ENCODE data around the gene TMEM120A.

The TMEM120A gene

DNA sequence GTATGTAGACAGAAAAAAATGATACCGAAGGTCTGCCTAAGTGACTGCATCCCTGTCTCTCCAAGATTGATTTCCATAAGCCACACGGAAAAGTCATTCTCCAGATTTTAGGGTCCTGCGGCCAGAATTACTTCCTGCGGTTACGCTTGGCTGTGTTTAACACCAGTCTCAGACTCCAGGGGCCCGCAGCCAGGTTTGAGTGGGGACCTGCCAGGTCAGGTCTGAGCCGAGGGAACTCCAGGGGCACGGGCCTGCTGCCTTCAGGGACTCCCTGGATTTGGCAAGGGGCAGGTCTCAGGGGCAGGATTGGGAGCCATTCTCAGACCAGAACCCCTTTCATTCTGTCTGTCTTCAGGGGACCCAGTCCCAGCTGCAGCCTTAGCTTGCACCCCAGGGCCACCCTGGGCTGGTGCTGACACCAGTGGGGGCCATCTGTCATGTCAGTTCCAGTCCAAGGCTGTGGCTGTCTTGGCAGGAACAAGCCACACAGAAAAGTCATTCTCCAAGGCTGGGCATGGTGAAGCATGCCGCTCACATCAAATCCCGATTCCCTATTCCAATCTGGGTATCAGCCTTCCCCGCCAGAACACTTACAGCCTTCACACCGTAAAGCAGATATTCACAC lies 39.0 kb downstream of the TMEM120A start:
- TF ChIP-seq EZH2 (optimal IDR thresholded peaks at IDR 0.05; ENCODE audit: low read depth, low read length) (no peak), CTCF (IDR thresholded peaks at IDR 0.05; ENCODE audit: low read length) (no peak), EZH2phosphoT487 (IDR thresholded peaks at IDR 0.05; ENCODE audit: low read length) (no peak)
- Histone ChIP-seq H3K27me3 (replicated peaks; ENCODE audit: insufficient read depth, low read length) (no peaks in the 10 kb centered on the region), H3K9ac (ENCODE audit: low read length) (no peak overlapping the region), H3K4me1 (ENCODE audit: low read length) (no peaks in the 10 kb centered on the region), H3K9me2 (replicated peaks; ENCODE audit: insufficient read depth, low read length) (no peaks in the 10 kb centered on the region), H3K4me2 (ENCODE audit: low read depth, low read length) (no peak overlapping the region), H3K27ac (ENCODE audit: low read length) (no peak overlapping the region), H3K9me3 (replicated peaks; ENCODE audit: insufficient read depth, low read length) (no peaks in the 10 kb centered on the region), H3K79me2 (ENCODE audit: low read length) (no peaks in the 10 kb centered on the region), H2AFZ (ENCODE audit: low read length) (no peak overlapping the region), H3F3A (ENCODE audit: insufficient read depth, low read length) (no peaks in the 10 kb centered on the region), H3K4me3 (ENCODE audit: low read length) (no peak overlapping the region), H3K36me3 (replicated peaks; ENCODE audit: insufficient read depth, low read length) (no peaks in the 10 kb centered on the region), H4K20me1 (ENCODE audit: insufficient read depth, low read length) (no peaks in the 10 kb centered on the region)
- DNase-seq, result no peak

DNA sequence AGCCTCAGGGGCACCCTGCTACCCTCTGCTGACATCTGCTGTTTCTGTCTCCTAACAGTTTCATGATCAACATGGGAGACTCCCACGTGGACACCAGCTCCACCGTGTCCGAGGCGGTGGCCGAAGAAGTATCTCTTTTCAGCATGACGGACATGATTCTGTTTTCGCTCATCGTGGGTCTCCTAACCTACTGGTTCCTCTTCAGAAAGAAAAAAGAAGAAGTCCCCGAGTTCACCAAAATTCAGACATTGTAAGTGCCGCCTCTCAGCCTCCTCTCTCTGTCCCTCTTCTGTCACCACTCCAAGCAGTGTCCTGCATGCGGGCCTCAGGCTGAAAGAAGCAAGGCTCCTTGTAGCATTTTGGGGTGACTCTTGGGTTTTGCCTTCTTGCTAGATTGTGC lies 40.5 kb downstream of the TMEM120A start:
- no peaks in the 10 kb centered on the region for H3K36me3 ChIP-seq (replicated peaks; ENCODE audit: insufficient read depth, low read length)
- no peak overlapping the region for H2AFZ ChIP-seq (ENCODE audit: low read length)
- no peaks in the 10 kb centered on the region for H3K79me2 ChIP-seq (ENCODE audit: low read length)
- TF ChIP-seq EZH2 (optimal IDR thresholded peaks at IDR 0.05; ENCODE audit: low read depth, low read length) (no peak), CTCF (IDR thresholded peaks at IDR 0.05; ENCODE audit: low read length) (no peak)
- H3K4me2 ChIP-seq (ENCODE audit: low read depth, low read length), result no peak overlapping the region
- H4K20me1 ChIP-seq (ENCODE audit: insufficient read depth, low read length), result no peaks in the 10 kb centered on the region
- no peaks in the 10 kb centered on the region for H3K9me2 ChIP-seq (replicated peaks; ENCODE audit: insufficient read depth, low read length)
- H3F3A ChIP-seq (ENCODE audit: insufficient read depth, low read length), result no peaks in the 10 kb centered on the region
- no peak overlapping the region for H3K27ac ChIP-seq (ENCODE audit: low read length)
- no peak overlapping the region for H3K4me3 ChIP-seq (ENCODE audit: low read length)
- no peaks in the 10 kb centered on the region for H3K4me1 ChIP-seq (ENCODE audit: low read length)
- H3K27me3 ChIP-seq (replicated peaks; ENCODE audit: insufficient read depth, low read length), result no peaks in the 10 kb centered on the region
- H3K9ac ChIP-seq (ENCODE audit: low read length), result no peak overlapping the region
- no peaks in the 10 kb centered on the region for H3K9me3 ChIP-seq (replicated peaks; ENCODE audit: insufficient read depth, low read length)
- DNase-seq, result no peak

DNA sequence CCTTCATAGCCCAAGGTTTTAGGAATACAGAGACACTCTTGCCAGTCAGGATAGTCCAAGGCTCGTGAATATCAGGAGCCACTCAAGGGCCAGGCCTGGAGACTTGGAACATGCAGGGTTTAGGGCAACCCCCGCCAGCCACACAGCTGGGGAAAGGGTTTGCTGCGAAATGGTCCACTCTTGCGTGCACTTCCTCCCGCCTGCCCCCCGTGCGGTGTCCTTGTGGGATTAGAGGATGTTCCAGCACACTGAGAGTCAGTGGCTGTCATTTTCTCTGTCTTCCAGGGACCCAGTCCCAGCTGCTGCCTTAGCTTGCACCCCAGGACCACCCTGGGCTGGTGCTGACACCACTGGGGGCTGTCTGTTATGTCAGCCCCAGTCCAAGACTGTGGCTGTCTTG lies 41.0 kb downstream of the TMEM120A start:
- Histone ChIP-seq H3K27ac (ENCODE audit: low read length) (no peak overlapping the region), H3K27me3 (replicated peaks; ENCODE audit: insufficient read depth, low read length) (no peaks in the 10 kb centered on the region), H3K79me2 (ENCODE audit: low read length) (0 out of 2 replicates have a peak, but pooled peaks cover 4% of the 10 kb centered on the region), H2AFZ (ENCODE audit: low read length) (no peak overlapping the region), H3K36me3 (replicated peaks; ENCODE audit: insufficient read depth, low read length) (no peaks in the 10 kb centered on the region), H3K9ac (ENCODE audit: low read length) (no peak overlapping the region), H3K4me2 (ENCODE audit: low read depth, low read length) (no peak overlapping the region), H3K4me3 (ENCODE audit: low read length) (no peak overlapping the region), H4K20me1 (ENCODE audit: insufficient read depth, low read length) (no peaks in the 10 kb centered on the region), H3F3A (ENCODE audit: insufficient read depth, low read length) (no peaks in the 10 kb centered on the region), H3K4me1 (ENCODE audit: low read length) (no peaks in the 10 kb centered on the region), H3K9me2 (replicated peaks; ENCODE audit: insufficient read depth, low read length) (no peaks in the 10 kb centered on the region), H3K9me3 (replicated peaks; ENCODE audit: insufficient read depth, low read length) (no peaks in the 10 kb centered on the region)
- TF ChIP-seq EZH2phosphoT487 (IDR thresholded peaks at IDR 0.05; ENCODE audit: low read length) (no peak), CTCF (IDR thresholded peaks at IDR 0.05; ENCODE audit: low read length) (no peak), EZH2 (optimal IDR thresholded peaks at IDR 0.05; ENCODE audit: low read depth, low read length) (no peak)
- DNase-seq, result no peak

Measured in MM.1S (cell line).